Measurements from ENCODE around the gene ANKH.

ANKH gene

DNA sequence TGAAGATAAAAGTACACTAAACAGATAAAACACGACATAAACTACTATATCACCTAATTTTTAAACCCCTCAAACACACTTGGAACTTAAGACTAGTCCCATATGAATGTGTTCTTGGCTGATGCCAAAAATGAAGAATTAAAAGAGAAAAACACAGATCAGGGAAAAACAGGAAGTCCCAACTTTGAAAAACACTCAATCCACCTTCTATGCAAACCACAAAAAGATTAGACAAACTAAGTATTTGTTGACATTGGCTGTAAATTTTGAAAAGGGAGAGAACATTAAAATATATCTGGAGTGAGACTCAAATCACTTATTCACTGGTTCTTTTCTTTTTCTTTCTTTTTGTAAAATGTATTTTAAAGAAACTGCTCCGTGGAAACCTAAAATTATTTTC lies 81.4 kb downstream of the ANKH start:
- DNase-seq, result no peak
- Mint-ChIP-seq H3K36me3 (peaks cover 22% of the 10 kb centered on the region), H3K4me3 (no peak overlapping the region), H3K27me3 (no peaks in the 10 kb centered on the region), H3K27ac (peak overlapping the region; percentile 83), H3K4me1 (peaks cover 16% of the 10 kb centered on the region), H3K9me3 (no peaks in the 10 kb centered on the region)
- CTCF ChIA-PET, result no interaction called here

DNA sequence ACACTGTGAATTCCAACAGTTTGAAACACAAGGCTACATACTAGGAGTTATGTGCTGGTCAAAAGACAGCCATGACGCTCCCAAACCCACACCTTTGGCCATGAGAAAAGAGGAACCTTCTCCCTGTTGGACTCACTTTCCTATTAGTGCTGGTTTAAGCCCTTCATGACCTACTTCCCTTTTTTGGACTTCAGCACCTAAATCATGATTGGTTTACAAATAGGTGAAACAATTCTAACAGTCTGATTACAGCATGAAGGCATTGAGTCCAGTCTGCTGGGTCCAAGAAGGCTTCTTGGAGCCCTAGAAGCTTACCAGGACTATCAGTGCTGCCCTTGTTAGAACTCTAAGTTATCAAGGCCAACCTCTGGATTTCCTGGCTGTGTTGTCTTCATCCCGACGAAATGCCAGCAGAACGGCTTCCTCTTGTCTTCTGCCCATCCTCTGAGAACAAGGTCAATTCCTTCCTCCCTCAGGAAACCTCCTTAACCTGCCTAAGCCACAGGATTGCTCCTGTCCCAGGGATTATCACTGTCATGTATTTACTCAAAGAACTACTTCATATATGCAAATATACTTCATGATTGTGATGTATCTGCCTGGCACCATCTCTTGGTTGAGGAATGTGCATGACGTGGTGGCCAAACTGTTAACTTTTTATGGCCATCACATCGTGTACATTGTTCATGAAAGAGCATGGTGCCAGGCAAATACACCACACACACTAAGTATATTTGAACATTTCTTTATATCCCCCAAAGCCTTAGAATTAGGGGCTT lies 83.6 kb downstream of the ANKH start:
- peaks cover 23% of the 10 kb centered on the region for H3K36me3 Mint-ChIP-seq
- no peak for DNase-seq
- no peak overlapping the region for H3K27ac Mint-ChIP-seq
- no peaks in the 10 kb centered on the region for H3K27me3 Mint-ChIP-seq
- H3K4me3 Mint-ChIP-seq, result no peak overlapping the region
- H3K9me3 Mint-ChIP-seq, result peaks cover 2% of the 10 kb centered on the region
- CTCF ChIA-PET, result no interaction called here
- H3K4me1 Mint-ChIP-seq, result peaks cover 20% of the 10 kb centered on the region

DNA sequence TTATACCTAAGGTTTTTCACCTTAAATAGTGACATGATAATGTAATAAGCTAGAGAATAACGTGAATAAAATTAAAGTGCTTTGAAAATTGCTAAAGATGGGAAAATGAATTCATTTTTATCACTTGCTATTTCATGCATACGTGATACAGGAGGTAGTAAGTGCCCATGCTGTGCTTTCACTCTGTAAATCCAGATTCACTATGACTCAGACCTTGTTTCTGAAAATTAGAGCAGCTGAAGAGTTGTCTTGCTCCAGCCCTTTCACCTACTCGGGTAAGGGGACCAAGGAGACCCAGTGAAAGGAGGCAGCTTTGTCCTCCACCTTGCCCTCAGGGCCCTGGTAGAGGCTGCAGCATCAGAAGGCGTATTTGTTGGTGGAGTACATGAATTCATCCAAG lies 87.9 kb downstream of the ANKH start:
- peaks cover 2% of the 10 kb centered on the region for H3K9me3 Mint-ChIP-seq

DNA sequence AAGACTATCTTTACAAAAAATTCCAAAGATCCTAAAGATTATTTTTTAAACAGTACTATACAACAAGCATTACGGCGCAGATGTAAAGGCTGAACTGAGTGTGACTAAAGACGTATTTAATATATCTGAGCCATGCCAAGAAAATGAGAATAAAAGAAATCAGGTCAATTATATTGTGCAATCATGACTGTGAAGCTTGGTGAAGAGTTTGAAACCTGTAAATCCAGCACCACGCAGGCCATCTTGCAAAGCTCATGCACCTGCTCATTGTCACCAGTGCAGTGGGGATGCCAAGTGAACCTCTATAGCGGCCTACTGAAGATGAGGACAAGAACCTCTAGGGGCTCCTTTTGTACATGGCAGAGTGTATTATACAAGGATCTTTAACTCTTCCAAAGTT lies 89.0 kb downstream of the ANKH start:
- Mint-ChIP-seq H3K4me1 (peaks cover 9% of the 10 kb centered on the region), H3K27ac (no peak overlapping the region), H3K4me3 (no peak overlapping the region), H3K36me3 (peaks cover 20% of the 10 kb centered on the region), H3K27me3 (no peaks in the 10 kb centered on the region), H3K9me3 (peaks cover 2% of the 10 kb centered on the region)
- no peak for DNase-seq
- CTCF ChIA-PET, result interaction anchor here (0.9 kb wide), 1 partner anchor 35 kb away, joined by 3 read pairs; no protein-coding TSS in a partner anchor

More for the DNA sequence above, 87.9 kb downstream of the ANKH start:
- H3K4me1 Mint-ChIP-seq, result peaks cover 9% of the 10 kb centered on the region
- no peak overlapping the region for H3K27ac Mint-ChIP-seq
- H3K27me3 Mint-ChIP-seq, result no peaks in the 10 kb centered on the region
- peaks cover 20% of the 10 kb centered on the region for H3K36me3 Mint-ChIP-seq
- DNase-seq, result no peak
- H3K4me3 Mint-ChIP-seq, result no peak overlapping the region
- CTCF ChIA-PET, result no interaction called here

DNA sequence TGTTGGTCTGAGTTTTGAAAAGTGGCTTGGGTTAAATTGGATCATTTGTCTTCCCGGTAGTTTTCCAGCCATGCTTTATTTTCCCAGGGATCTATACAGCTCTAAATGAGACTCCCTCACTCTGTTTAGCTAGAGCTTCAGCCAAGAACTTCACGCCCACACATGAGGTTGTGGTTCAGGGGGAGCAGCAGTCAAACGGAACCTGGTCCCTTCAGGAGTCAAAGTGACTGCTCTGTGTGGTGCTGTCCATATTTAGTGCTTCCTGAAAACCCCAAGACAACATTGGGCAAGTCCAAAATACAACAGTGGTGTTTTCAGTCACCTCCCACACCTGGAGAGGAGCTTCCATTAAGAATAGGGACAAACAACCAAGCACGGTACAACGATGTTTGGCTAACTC lies 90.5 kb downstream of the ANKH start:
- no peak for DNase-seq
- peaks cover 6% of the 10 kb centered on the region for H3K4me1 Mint-ChIP-seq
- H3K36me3 Mint-ChIP-seq, result peaks cover 18% of the 10 kb centered on the region
- no peak overlapping the region for H3K27ac Mint-ChIP-seq
- H3K9me3 Mint-ChIP-seq, result peaks cover 2% of the 10 kb centered on the region
- H3K4me3 Mint-ChIP-seq, result no peak overlapping the region
- CTCF ChIA-PET, result interaction anchor here (1.5 kb wide), 1 partner anchor 12 kb away, joined by 4 read pairs; no protein-coding TSS in a partner anchor
- H3K27me3 Mint-ChIP-seq, result no peaks in the 10 kb centered on the region

DNA sequence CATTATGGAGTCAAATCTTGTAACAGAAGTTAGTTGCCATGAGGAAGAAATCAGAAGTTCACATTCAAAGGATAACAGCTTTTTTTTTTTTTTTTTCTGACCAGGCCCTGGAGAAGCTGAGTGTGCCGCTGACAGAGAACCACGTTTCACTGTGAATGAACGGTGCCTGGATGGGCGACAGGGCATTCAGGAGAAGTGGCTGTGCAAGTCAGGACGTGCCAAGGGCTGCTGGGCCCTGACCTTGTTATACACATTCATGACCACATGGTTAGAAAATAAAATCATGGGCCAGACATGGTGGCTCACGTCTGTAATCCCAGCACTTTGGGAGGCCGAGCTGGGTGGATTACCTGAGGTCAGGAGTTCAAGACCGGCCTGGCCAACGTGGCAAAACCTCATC lies 91.6 kb downstream of the ANKH start:
- Mint-ChIP-seq H3K27me3 (no peaks in the 10 kb centered on the region), H3K9me3 (peaks cover 2% of the 10 kb centered on the region), H3K4me1 (peaks cover 6% of the 10 kb centered on the region), H3K4me3 (no peak overlapping the region), H3K27ac (no peak overlapping the region), H3K36me3 (peaks cover 13% of the 10 kb centered on the region)
- DNase-seq, result no peak
- CTCF ChIA-PET, result interaction anchor here (1.5 kb wide), 1 partner anchor 11 kb away, joined by 4 read pairs; no protein-coding TSS in a partner anchor

DNA sequence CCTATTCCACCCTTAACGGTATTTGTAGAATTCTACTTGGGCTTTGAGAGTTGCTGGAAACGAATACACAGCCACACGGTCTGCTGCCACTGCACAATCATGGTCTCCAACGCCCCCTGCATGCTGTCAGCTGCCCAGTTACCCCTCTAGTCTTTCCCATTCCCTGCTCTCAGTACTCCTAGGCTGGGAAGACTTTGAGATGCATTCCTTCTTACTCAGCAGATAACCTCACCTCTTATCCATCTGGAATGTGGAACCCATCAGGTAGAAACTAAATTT lies 92.8 kb downstream of the ANKH start:
- no peaks in the 10 kb centered on the region for H3K27me3 Mint-ChIP-seq
- H3K4me1 Mint-ChIP-seq, result peaks cover 3% of the 10 kb centered on the region
- CTCF ChIA-PET, result no interaction called here
- H3K36me3 Mint-ChIP-seq, result peaks cover 10% of the 10 kb centered on the region
- H3K4me3 Mint-ChIP-seq, result no peak overlapping the region
- DNase-seq, result no peak
- no peak overlapping the region for H3K27ac Mint-ChIP-seq
- peaks cover under 1% of the 10 kb centered on the region for H3K9me3 Mint-ChIP-seq

DNA sequence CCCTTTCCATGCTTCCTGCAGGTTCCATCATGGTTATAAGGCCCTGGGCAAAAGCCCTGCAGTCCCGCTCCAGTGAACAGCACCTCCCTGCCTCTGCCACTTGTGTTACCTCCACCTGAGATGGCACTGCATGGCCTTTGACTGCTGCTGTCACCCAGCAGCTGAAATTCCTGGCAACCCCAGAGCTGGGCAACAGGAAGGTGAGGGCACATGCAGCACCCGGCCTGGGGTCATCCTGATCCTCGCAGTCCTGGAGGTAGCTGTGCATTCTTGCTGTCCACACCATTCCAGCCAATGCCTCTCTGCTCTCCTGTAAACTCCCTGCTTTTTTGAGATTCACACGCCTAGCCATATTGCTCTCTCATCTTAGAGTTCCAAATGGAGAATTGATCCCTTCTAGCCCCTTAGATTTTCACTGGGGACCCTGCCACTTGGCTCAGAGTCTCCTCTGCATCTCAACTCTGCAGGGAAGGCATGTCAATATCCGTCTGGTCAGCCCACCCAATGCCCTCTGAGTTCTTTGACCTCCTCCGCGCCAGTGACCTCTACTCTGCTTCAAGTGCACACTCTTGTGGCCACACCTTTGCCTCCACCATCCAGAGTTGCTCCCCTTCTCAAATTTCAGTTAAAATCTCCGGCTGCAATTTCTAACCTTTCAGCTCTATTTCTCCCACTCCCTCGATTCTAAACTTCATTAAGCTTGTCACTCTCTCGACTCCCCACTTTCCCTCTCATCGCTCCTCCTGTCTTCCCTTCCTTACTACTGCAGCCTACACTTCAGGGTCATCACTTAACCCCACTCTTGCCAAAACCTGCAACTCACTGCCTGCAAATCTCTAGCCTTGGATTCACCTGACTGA lies 93.4 kb downstream of the ANKH start:
- H3K4me1 Mint-ChIP-seq, result peaks cover 2% of the 10 kb centered on the region
- CTCF ChIA-PET, result no interaction called here
- H3K27ac Mint-ChIP-seq, result no peak overlapping the region
- no peaks in the 10 kb centered on the region for H3K9me3 Mint-ChIP-seq
- H3K4me3 Mint-ChIP-seq, result no peak overlapping the region
- no peak for DNase-seq
- peaks cover 10% of the 10 kb centered on the region for H3K36me3 Mint-ChIP-seq
- no peaks in the 10 kb centered on the region for H3K27me3 Mint-ChIP-seq

DNA sequence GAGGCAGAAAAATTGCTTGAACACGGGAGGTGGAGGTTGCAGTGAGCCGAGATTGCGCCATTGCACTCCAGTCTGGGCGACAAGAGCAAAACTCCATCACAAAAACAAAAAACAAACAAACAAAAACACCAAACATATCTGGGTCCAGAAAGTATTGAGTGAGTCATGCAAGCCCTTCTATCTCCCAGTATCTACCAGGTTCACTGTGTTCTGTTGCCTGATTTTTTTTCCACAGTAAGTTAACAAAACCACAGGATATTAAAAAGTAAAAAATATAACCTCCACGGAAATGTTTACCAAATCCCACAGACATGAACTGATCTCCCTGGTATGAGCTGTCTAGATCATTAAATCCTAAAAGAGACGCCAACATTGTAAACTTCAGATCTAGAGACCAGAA lies 94.4 kb downstream of the ANKH start:
- peaks cover 2% of the 10 kb centered on the region for H3K4me1 Mint-ChIP-seq
- CTCF ChIA-PET, result no interaction called here
- H3K36me3 Mint-ChIP-seq, result peaks cover 10% of the 10 kb centered on the region
- H3K27ac Mint-ChIP-seq, result no peak overlapping the region
- no peaks in the 10 kb centered on the region for H3K9me3 Mint-ChIP-seq
- no peak overlapping the region for H3K4me3 Mint-ChIP-seq
- no peak for DNase-seq
- H3K27me3 Mint-ChIP-seq, result no peaks in the 10 kb centered on the region

DNA sequence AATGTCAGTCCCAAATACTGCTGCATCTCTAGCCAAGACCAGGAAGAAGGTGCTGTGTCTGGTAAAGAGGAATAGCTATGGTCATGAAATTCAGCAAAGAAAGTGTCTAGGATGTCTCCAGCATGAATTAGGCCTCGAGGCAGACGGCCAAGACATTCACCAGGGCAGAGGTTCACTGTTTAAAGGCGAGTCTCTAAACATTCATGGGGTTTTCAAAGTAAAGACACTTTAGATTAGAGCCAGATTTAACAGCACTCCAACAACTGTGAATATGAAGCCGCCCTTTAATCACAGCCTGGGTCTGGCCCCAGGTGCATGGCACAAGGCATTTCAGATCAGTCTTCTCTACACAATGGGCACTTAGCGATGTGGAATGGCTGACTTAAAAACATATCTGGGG lies 95.0 kb downstream of the ANKH start:
- Mint-ChIP-seq H3K4me1 (peaks cover 2% of the 10 kb centered on the region), H3K9me3 (no peaks in the 10 kb centered on the region), H3K4me3 (no peak overlapping the region), H3K27me3 (no peaks in the 10 kb centered on the region), H3K36me3 (peaks cover 4% of the 10 kb centered on the region), H3K27ac (no peak overlapping the region)
- no peak for DNase-seq
- CTCF ChIA-PET, result no interaction called here

DNA sequence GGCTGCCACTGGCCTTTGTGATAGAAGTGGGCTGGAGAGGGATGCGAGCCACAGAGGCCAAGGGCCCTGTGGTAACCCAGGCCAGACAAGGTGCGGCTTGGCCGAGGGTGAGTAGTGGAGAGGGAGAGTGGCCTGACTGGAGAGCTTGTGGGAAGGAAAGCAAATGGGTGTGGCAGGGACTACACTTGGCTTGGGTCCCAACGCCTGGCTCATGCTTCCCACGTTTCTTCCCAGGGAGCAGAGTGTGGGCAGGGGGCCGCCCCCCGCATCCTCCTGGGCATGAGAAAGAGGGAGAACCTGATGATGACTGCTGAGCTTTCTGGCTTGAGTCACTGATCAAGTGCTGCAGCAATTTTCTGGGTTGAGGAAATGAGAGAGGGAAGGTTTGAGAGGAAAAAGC lies 95.7 kb downstream of the ANKH start:
- DNase-seq, result no peak
- Mint-ChIP-seq H3K27me3 (no peaks in the 10 kb centered on the region), H3K4me3 (no peak overlapping the region), H3K36me3 (peaks cover 2% of the 10 kb centered on the region), H3K27ac (no peak overlapping the region), H3K9me3 (no peaks in the 10 kb centered on the region), H3K4me1 (no peaks in the 10 kb centered on the region)
- CTCF ChIA-PET, result interaction anchor here (0.5 kb wide), 1 partner anchor 71 kb away, joined by 4 read pairs; no protein-coding TSS in a partner anchor

DNA sequence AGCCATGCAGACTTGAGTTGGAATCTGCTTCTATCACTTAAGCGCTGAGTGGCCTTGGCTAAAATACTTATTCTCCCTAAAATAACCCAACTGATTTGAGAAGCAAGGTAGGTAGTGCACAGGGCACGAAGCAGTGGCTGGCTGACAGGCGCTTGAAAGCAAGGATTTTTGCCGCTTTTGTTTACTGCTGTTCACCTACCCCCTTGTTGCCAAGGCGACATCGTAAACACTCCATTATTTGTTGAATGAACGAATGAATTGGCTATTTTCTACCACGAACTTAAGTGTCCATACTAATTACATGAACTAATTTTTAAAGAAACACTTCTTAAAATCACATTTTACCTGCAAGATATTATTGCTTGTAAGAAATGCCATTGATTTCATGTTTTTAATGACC lies 98.0 kb downstream of the ANKH start:
- Mint-ChIP-seq H3K27me3 (no peaks in the 10 kb centered on the region), H3K4me1 (peaks cover 4% of the 10 kb centered on the region), H3K9me3 (no peaks in the 10 kb centered on the region), H3K27ac (no peak overlapping the region), H3K36me3 (no peaks in the 10 kb centered on the region), H3K4me3 (no peak overlapping the region)
- no peak for DNase-seq
- CTCF ChIA-PET, result no interaction called here

DNA sequence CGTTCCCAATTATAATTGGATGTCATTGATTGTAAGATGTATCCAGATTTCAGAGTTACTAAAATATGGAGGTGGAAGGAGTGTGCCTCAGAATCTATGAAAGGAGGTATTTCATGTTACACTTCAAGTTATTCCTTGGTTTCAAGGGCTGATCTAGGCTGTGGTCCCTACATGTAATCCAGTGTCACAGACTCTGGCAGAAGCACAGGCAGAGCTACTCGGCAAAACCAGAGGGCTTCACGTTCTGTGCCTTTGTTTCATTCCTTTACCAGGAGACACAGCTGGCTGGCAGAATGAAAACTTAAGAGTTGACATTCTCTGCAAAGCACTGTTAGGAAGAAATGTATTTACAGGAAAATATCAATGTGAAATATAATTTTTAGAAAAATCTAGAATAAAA lies 99.6 kb downstream of the ANKH start:
- Mint-ChIP-seq H3K9me3 (no peaks in the 10 kb centered on the region), H3K4me3 (no peak overlapping the region), H3K4me1 (peaks cover 15% of the 10 kb centered on the region), H3K36me3 (peaks cover 6% of the 10 kb centered on the region), H3K27ac (no peak overlapping the region), H3K27me3 (no peaks in the 10 kb centered on the region)
- DNase-seq, result no peak
- CTCF ChIA-PET, result interaction anchor here (0.6 to 1.1 kb wide), 2 partner anchors 48 to 446 kb away, joined by 3 to 4 read pairs; no protein-coding TSS in a partner anchor

DNA sequence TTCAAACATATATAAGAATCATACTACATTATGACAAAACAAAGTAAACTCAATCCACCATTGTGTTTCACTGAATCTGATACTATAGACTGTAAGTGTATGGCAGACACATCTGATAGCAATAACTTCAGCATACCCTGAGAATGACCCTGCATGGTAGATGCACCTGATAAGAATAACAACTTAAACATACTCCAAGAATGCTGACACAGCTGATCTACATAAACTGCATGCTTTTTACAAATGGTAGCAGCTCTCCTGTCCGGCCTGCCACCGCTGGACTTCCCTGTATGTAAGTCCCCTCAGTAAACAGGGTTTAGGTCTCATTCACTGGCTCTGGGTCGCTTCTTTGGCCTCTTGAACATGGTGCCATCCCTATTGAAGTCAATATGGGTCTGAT lies 100.4 kb downstream of the ANKH start:
- H3K27me3 Mint-ChIP-seq, result no peaks in the 10 kb centered on the region
- CTCF ChIA-PET, result no interaction called here
- no peaks in the 10 kb centered on the region for H3K9me3 Mint-ChIP-seq
- DNase-seq, result no peak
- H3K4me1 Mint-ChIP-seq, result peaks cover 19% of the 10 kb centered on the region
- peaks cover 10% of the 10 kb centered on the region for H3K36me3 Mint-ChIP-seq
- no peak overlapping the region for H3K4me3 Mint-ChIP-seq
- H3K27ac Mint-ChIP-seq, result no peak overlapping the region

All from activated naive CD4-positive, alpha-beta T cell treated with anti-CD3 and anti-CD28 coated beads, Interleukin-2, amount 10 ng/mL, durations not matched to agents 7 days and 5 days (primary cell).